GDM1 (cell line): ENCODE measurements around the gene SULT1C4.
"Not testable (repeated sequence)": the region's sequence is repeated elsewhere in the genome, so short reads cannot be mapped to it uniquely, and the experiment has no call there.

Source experiments
- DNase-seq: peaks from one replicate; lab custom pipeline; 2025; lab: John Stamatoyannopoulos, UW

Gene SULT1C4

DNA sequence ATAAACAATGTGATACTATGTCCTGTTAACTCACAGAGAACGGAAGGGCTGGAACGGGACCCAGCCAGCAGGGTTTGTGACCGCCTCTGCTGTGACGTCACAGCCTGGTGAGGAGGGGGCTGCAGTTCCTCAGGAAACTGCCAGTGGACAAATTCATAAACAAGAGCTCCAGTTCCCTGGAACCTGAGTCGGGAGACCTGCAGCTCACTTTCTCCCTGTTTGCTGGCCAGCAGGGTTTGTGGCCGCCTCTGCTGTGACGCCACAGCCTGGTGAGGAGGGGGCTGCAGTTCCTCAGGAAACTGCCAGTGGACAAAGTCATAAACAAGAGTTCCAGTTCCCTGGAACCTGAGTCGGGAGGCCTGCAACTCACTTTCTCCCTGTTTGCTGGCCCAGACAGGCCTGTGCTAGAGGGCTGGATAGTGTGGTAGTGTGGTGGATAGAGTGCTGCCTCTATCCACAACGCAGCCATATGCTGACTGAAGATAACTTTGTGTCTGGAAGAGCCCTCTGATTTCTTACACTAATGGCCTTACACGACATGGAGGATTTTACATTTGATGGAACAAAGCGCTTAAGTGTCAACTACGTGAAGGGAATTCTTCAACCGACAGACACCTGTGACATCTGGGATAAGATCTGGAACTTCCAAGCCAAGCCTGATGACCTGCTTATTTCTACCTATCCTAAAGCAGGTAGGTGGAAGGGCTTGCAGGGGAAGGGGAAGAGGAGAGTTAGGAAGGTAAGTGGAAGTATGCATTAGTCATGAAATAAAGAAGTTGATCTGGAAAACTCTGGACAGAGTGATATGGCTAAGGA, at the start of gene SULT1C4:
SULT1C4 (plus strand) TSS at position 140 of the 816 bp plus-strand sequence; CDS start at position 524, 384 bp downstream.
- no peak for DNase-seq

- no peak for DNase-seq
Measured at GRCh38 chr2:108329771-108330170, 48.0 kb upstream of the SULT1C4 start.

DNA sequence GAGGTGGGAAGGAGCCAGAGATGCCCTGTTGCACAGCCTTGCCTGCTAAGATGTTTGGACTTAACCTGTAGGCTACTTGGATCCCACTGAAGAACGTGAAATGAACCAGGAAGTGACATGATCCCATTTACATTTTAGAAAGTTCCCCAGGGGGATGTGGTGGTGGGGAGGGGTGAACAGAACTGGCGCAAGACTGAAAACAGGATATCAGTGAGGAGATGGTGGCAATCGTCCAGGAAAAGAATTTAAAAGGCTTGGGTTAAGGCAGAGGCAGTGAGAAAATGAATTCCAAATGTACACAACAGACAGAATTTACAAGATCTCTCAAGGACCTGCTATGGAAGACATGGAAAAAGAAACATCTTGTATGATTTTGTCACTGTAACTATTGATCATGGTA, 46.8 kb upstream of the SULT1C4 start:
- no peak for DNase-seq

- DNase-seq = no peak
Measured at GRCh38 chr2:108345951-108346350, 31.8 kb upstream of the SULT1C4 start.

- DNase-seq = no peak
Measured at GRCh38 chr2:108346827-108347226, 30.9 kb upstream of the SULT1C4 start.

DNA sequence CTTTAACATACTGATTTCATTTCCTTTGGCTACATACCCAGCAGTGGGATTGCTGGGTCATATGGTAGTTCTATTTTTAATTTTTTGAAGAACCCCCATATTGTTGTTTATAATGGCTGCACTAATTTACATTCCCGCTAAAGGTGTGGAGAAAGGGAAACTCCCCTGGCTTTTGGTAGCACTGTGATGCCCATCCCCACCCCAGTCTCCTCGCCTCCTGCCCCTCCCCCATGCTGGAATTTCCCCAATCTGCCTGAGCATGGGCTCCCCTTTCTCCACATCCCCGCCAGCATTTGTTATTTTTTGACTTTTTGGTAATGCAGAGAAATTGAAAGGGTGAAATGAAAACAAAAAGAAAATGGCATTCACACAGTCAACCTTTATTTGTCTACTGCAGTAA, 30.0 kb upstream of the SULT1C4 start:
- no peak for DNase-seq

- DNase-seq = no peak
Measured at GRCh38 chr2:108348816-108349570, 28.8 kb upstream of the SULT1C4 start.

DNA sequence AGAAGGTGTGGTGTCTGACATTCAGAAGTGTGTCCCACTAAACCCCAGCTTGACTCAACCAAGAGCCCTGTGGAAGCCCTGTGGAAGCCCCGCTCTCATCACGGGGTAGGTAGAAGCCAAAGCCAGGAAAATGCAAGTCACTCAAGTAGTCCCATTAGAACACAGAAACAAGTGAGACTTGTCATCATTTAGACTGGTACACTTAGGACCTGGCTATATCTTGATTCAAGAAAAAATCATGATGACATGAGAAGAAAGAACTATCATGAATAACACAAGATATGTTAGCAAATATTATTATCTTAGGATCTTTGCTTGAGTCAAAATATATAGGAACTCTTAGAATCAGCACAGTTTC, 28.2 kb upstream of the SULT1C4 start:
- DNase-seq = no peak

DNA sequence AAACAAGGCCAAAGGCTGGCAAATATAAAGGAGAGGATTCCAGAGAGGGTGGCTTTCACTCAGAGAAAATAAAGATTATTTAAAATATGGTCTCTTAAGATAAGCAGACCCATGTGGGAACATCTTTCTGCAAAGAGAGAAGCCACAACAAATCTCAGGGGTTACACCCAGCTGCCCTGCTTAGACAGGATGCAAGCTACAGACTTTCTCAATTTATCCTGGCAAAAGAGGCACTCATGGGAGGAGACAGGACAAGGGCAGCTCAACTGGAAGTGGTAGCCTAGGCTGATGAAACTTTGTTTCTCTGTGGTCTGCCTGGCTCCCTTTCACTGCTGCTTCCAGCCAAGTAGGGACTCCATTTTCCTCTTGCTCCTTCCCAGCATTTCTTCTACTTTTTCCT, 25.9 kb upstream of the SULT1C4 start:
- DNase-seq = no peak

- no peak for DNase-seq
Measured at GRCh38 chr2:108354136-108354535, 23.6 kb upstream of the SULT1C4 start.

GRCh38 chr2:108355906-108356734, 21.6 kb upstream of the SULT1C4 start:
- no peak for DNase-seq

DNA sequence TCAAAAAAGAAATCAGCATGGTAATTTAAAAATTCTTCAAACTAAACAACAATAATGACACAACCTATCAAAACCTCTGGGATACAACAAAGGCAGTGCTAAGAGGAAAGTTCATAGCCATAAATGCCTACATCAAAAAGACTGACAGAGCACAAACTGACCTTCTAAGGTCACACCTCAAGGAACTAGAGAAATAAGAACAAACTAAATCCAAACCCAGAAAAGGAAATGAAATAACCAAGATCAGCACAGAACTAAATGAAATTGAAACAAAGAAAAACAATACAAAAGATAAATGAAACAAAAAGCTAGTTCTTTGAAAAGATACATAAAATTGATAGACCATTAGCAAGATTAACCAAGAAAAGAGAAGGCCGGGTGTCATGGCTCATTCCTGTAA, 18.4 kb upstream of the SULT1C4 start:
- not testable (repeated sequence) for DNase-seq

DNA sequence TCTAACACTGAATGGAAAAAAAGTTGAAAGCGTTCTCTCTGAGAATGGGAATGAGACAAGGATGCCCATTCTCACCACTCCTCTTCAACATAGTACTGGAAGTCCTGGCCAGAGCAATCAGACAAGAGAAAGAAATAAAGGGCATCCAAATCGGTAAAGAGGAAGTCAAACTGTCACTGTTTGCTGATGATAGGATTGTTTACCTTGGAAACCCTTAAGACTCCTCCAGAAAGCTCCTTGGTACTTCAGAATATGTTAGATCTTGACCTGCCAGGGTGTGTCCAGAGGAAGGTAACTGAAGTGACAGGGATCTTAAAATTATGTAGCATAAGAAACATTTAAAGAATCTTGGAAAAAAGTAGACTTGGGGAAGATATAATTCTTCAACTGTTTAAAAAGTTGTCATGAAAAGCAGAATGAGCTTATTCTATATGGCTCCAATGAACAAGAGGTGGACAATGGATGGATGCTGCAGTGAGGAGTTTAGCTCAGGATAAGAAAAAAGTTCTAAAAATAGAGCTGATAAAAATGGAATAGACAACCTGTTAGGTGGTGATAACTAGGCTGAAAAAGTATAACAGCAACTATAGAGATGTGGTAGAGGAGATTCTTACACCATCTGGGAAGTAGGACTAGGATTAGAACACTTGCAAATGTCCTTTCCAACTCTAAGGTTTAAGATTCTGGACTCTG, 16.8 kb upstream of the SULT1C4 start:
- DNase-seq = no peak

GRCh38 chr2:108363024-108363907, 14.5 kb upstream of the SULT1C4 start:
- DNase-seq = peak; percentile 53

DNA sequence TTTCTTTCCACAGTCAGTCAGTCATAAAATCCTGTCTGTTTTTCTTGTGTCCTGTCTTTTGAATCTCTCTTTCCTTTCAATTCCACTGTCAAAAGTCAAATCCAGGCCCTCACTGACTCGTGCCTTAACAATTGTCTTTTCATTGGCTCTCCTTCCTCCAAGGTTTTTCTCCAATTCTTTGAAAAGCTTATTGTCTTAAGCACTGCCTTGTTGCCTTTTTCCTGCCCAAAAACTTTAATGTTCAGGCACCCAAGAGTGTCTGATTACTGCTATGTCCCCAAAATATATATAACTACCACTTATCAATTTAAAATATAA, 13.9 kb upstream of the SULT1C4 start:
- no peak for DNase-seq

GRCh38 chr2:108364676-108365297, 13.0 kb upstream of the SULT1C4 start:
- DNase-seq = no peak

GRCh38 chr2:108365656-108366055, 12.1 kb upstream of the SULT1C4 start:
- DNase-seq = no peak

DNA sequence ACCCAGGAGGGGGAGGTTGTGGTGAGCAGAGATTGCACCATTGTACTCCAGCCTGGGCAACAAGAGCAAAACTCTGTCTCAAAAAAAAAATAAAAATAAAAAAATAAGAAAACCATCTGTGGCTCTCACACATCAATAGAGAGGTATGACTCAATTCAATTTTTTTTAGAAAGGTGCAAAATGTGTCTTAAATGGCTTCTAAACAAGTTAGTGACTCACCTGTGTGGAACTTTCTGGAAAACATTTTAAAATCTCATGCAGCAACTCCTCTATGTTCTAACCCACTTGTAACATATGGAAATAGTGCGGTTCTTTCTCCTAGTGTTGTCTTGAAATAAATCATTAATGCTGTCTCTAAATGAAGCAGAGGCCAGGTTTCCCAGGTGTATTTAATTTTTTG, 10.7 kb upstream of the SULT1C4 start:
- no peak for DNase-seq

DNA sequence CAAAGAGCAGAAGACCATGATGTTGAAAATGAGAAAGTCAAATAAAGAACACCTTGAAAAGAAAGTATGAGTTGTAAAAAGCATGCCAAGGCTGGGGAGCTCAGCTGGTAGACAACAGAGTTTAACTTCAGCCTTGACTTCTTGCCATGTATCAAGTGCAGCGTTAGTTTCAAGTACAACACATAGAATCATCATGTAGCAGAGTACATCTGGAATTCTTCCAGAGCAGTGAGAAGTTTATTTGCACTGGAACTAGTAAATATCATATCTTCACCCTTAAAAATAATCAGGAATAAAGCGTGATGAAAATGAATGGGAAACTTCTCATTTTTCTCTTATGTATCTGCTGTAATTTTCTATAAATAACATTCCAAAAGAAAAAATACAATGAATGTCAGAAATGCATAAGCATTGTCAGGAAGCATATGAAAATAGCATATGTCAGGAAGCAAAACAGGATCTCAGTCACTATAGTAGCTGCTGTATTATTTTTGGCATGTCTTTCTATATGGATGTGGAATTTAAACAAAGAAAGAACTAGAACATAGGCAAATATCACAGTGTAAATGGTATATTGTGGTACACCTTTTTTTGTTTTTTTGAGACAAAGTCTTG, 10.1 kb upstream of the SULT1C4 start:
- no peak for DNase-seq

GRCh38 chr2:108369153-108369552, 8.6 kb upstream of the SULT1C4 start:
- DNase-seq = no peak
